Right lobe of liver (tissue), 6 donors: ENCODE measurements around the gene GATA5. TPM values are rescaled to one million over a fixed set of nuclear protein-coding genes. Genes with fewer than 3 reads are reported as not detected.

ENCODE experiments used
- ATAC-seq, 4 donors: fragments of 200-7000 bp; cut with Tn5 transposase; one replicate each; pipeline ENCODE4 v1.9.1; 2020; ENCODE audit warnings: mild to moderate bottlenecking in 4 of 4, moderate library complexity in 4 of 4
- DNase-seq, 3 donors: peaks; one replicate each; pipeline ENCODE4 v3.0.0-alpha.2; 2020
- H3K27ac ChIP-seq, 3 donors: fragments of 200-600 bp; one replicate each; pipeline ENCODE4 v1.8.0; 2022
- H3K27me3 ChIP-seq, 2 donors: fragments of 200-600 bp; one replicate each; pipeline ENCODE4 v1.8.0; 2022
- H3K36me3 ChIP-seq, 4 donors: fragments of 200-600 bp; sonication (generic) in 1 of 4; one replicate each; pipeline versions ENCODE4 v1.5.1 to v1.8.0; 2017 to 2022; ENCODE audit warnings: control low read depth in 1 of 4
- H3K4me1 ChIP-seq, 4 donors: fragments of 200-600 bp; sonication (generic) in 1 of 4; one replicate each; pipeline versions ENCODE4 v1.5.1 to v1.8.0; 2017 to 2022; ENCODE audit warnings: control low read depth in 1 of 4
- H3K4me3 ChIP-seq, 3 donors: fragments of 200-600 bp; one replicate each; pipeline ENCODE4 v1.8.0; 2022
- H3K9me3 ChIP-seq, 4 donors: fragments of 200-600 bp; sonication (generic) in 1 of 4; one replicate each; pipeline versions ENCODE4 v1.5.1 to v1.8.0; 2017 to 2022; ENCODE audit warnings: control low read depth in 1 of 4
- POLR2A ChIP-seq: fragments of 450-650 bp; IDR thresholded peaks from one replicate; pipeline ENCODE4 v1.6.1; 2017; ENCODE audit warnings: antibody characterized with exemption, mild to moderate bottlenecking
- WGBS: methylation state at CpG from one replicate; pipeline ENCODE4 v1.1.6; 2018; ENCODE audit warnings: low coverage, low lambda C conversion rate; ENCODE audit not compliant: insufficient coverage; ENCODE audit errors: missing lambda C conversion rate; 5-methylcytosine and 5-hydroxymethylcytosine counted together
- intact Hi-C, 2 donors: fragments of 100-400 bp; cut with DNase I; formaldehyde crosslinking; loops; one replicate each; pipeline versions ENCODE4 v1.11.2 to v1.14.1; 2022
- total RNA-seq, 6 experiments: library from RNA; depleted of rRNA in 2 of 6; stranded (reverse); fragments of >200 nt in 2 of 6; fragmentation: NEBNext Ultra II Directional in 3 of 6; extraction: Animal tissue kit (Norgen Biotek cat#: 25700) in 3 of 6; gene quantifications; one replicate each; pipeline versions ENCODE4 v1.1.0 to v1.2.4, GENCODE V29; 2016 to 2023
- TF ChIP-seq, protein P1 (sequence below), 4 donors: fragments of 200-600 bp in 3 of 4; fragments of 450-650 bp in 1 of 4; IDR thresholded peaks; one replicate each; pipeline versions ENCODE4 v1.5.1 to v1.8.0; 2016 to 2022; ENCODE audit warnings: antibody characterized with exemption in 4 of 4, mild to moderate bottlenecking in 2 of 4
- donor health status: DM: no; HTN: yes; CAD: no.
- donor health status: DM: no; HTN: no; CAD: no.
- donor health status: DM: no; HTN: no; CAD: no.
- donor health status: DM: no; HTN: yes; CAD: no.
- donor health status: DM: no; HTN: yes; CAD: no.

Gene GATA5
- total RNA-seq, 6 experiments from 2014 or later: 0.12 to 0.56 (median 0.26) TPM

DNA sequence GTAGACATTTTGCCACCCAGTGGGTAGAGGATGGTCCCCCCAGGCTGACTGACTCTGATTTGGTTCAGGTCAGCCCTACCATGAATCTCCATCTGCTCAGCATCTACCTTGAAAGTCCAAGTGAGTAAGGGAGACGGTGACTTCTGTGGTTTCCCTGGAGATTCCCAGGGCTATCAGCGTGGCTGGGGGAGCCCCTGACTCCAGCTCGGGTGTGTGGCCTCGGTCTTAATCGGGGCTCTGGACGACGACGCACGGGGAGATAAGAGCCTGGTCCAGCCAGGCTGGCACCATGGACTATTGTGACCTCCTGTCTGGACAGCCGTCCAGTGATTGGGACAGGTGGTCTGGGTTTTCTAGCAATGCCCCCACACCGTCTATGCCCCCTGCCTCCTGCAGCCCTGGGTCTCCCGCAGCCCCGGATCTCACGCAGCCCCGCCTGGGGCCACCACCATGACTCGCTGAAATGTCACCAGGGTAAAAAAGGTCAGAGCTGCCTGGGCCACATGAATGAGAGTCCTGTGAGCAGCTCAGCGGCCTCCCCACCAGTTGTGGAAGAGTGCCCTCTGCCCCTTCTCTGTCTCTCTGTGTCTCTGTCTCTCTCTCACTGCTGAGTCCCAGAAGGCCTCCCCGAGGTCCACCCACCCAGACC is 47.1 kb upstream of the GATA5 start:
- TF ChIP-seq POLR2A: no peak
- TF ChIP-seq, protein P1, sequence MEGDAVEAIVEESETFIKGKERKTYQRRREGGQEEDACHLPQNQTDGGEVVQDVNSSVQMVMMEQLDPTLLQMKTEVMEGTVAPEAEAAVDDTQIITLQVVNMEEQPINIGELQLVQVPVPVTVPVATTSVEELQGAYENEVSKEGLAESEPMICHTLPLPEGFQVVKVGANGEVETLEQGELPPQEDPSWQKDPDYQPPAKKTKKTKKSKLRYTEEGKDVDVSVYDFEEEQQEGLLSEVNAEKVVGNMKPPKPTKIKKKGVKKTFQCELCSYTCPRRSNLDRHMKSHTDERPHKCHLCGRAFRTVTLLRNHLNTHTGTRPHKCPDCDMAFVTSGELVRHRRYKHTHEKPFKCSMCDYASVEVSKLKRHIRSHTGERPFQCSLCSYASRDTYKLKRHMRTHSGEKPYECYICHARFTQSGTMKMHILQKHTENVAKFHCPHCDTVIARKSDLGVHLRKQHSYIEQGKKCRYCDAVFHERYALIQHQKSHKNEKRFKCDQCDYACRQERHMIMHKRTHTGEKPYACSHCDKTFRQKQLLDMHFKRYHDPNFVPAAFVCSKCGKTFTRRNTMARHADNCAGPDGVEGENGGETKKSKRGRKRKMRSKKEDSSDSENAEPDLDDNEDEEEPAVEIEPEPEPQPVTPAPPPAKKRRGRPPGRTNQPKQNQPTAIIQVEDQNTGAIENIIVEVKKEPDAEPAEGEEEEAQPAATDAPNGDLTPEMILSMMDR (IDR thresholded peaks at IDR 0.05): no peak
- intact Hi-C loops: no loop called here
- ATAC-seq: no peak
- no peaks in the 10 kb centered on the region for H3K27me3 ChIP-seq
- no peak for DNase-seq
- no peaks in the 10 kb centered on the region for H3K36me3 ChIP-seq
- WGBS: 9% methylated on average over 9 of the region's 18 CpGs
- H3K27ac ChIP-seq: no peak overlapping the region
- H3K9me3 ChIP-seq: no peaks in the 10 kb centered on the region
- H3K4me1 ChIP-seq: no peaks in the 10 kb centered on the region
- no peak overlapping the region for H3K4me3 ChIP-seq

GRCh38 chr20:62519826-62520225 is 44.0 kb upstream of the GATA5 start:
- H3K4me1 ChIP-seq: no peaks in the 10 kb centered on the region
- TF ChIP-seq, protein P1 (IDR thresholded peaks at IDR 0.05): no peak
- no peak for TF ChIP-seq POLR2A
- no peak for DNase-seq

DNA sequence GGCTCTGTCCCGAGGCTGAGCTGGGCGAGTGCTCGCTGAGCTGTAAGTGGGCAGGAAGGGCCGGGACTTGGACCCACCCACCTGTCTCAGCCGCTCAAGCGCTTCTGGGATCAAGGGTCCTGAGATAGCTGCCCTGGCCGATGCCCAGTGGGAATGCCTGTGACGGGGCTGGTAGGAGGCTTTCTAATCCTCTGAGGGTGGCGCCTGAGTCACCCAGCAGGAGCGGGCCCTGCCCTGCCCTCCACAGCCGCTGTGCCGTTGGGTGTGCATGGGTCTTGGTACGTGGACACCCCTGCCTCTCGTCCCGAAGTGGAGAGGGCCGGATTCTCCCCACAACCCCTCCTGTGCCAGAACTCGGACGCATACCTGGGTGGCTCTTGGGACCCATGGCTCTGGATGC is 43.1 kb upstream of the GATA5 start:
- Histone ChIP-seq H3K4me1 (no peaks in the 10 kb centered on the region), H3K27me3 (no peaks in the 10 kb centered on the region), H3K4me3 (no peak overlapping the region), H3K9me3 (no peaks in the 10 kb centered on the region), H3K27ac (no peak overlapping the region), H3K36me3 (no peaks in the 10 kb centered on the region)
- TF ChIP-seq, protein P1 (IDR thresholded peaks at IDR 0.05): no peak
- TF ChIP-seq POLR2A: no peak
- 38% methylated on average over 3 of the region's 18 CpGs for WGBS
- DNase-seq: no peak
- intact Hi-C loops: no loop called here
- no peak for ATAC-seq

More at GRCh38 chr20:62519826-62520225, 44.0 kb upstream of the GATA5 start:
- intact Hi-C loops: no loop called here
- Histone ChIP-seq H3K4me3 (no peak overlapping the region), H3K27me3 (no peaks in the 10 kb centered on the region), H3K27ac (no peak overlapping the region), H3K9me3 (no peaks in the 10 kb centered on the region), H3K36me3 (no peaks in the 10 kb centered on the region)
- 71% methylated on average over 6 of the region's 13 CpGs for WGBS
- ATAC-seq: no peak

DNA sequence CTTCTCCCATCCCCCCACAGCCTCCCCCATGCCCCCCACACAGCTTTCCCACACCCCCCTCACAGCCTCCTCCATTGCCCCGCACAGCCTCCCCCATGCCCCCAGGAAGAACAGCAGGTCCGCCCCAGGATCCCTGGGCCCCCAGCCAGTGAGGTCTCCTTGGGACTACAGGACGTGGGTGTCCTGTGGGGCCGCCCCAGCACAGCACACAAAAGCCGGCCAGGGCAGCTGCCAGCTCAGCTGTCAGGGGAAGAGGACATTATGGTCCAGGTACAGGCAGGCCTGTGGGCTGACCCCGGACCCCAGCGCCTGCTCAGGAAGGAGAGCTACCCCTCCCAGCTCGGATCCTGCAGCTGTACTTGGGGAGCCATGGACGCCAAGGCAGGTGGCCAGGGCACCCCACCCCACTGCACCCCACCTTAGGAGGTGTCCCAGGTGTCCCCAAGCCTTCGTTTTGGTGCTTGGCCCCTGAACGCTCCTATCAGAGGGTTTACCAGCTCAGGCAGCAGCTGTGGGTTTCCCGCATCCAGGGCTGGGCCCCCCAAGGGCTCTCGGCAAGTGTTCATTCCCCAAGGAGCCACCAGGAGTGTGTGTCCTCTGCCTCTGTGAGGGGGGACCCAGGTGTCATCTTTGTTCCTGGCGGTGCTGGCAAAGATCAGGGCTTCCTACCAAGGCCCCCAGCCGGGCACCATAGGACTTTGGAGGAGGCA is 42.3 kb upstream of the GATA5 start:
- 45% methylated on average over 6 of the region's 15 CpGs for WGBS
- no peaks in the 10 kb centered on the region for H3K27me3 ChIP-seq
- DNase-seq: no peak

More for the DNA sequence above, 42.3 kb upstream of the GATA5 start:
- TF ChIP-seq POLR2A: no peak
- TF ChIP-seq, protein P1 (IDR thresholded peaks at IDR 0.05): no peak
- no peak overlapping the region for H3K27ac ChIP-seq
- H3K4me1 ChIP-seq: no peaks in the 10 kb centered on the region
- no peak for ATAC-seq
- H3K4me3 ChIP-seq: no peak overlapping the region
- H3K9me3 ChIP-seq: no peaks in the 10 kb centered on the region
- intact Hi-C loops: no loop called here
- H3K36me3 ChIP-seq: no peaks in the 10 kb centered on the region
